ENCODE data around the gene OSBP2.

The OSBP2 gene

GRCh38 chr22:30753701-30754100 lies 59.0 kb downstream of the OSBP2 start:
- no peak for ATAC-seq
- TF ChIP-seq TSHZ2 (CRISPR knock-in tag; IDR thresholded peaks at IDR 0.05) = no peak
- TF ChIP-seq ZNF8 (CRISPR knock-in tag; IDR thresholded peaks at IDR 0.05) = no peak
- TF ChIP-seq ISL1 (CRISPR knock-in tag; IDR thresholded peaks at IDR 0.05) = no peak
- TF ChIP-seq RARB (CRISPR knock-in tag; IDR thresholded peaks at IDR 0.05) = no peak
- no peak for TF ChIP-seq PPARA (CRISPR knock-in tag; IDR thresholded peaks at IDR 0.05; ENCODE audit: borderline replicate concordance)
- TF ChIP-seq, protein P1, sequence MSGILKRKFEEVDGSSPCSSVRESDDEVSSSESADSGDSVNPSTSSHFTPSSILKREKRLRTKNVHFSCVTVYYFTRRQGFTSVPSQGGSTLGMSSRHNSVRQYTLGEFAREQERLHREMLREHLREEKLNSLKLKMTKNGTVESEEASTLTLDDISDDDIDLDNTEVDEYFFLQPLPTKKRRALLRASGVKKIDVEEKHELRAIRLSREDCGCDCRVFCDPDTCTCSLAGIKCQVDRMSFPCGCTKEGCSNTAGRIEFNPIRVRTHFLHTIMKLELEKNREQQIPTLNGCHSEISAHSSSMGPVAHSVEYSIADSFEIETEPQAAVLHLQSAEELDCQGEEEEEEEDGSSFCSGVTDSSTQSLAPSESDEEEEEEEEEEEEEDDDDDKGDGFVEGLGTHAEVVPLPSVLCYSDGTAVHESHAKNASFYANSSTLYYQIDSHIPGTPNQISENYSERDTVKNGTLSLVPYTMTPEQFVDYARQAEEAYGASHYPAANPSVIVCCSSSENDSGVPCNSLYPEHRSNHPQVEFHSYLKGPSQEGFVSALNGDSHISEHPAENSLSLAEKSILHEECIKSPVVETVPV (CRISPR knock-in tag; IDR thresholded peaks at IDR 0.05) = no peak
- TF ChIP-seq PATZ1 (CRISPR knock-in tag; IDR thresholded peaks at IDR 0.05; ENCODE audit: borderline replicate concordance) = no peak
- no peak for TF ChIP-seq CREB5 (CRISPR knock-in tag; IDR thresholded peaks at IDR 0.05; ENCODE audit: low read depth)
- no peak for TF ChIP-seq OSR1 (CRISPR knock-in tag; IDR thresholded peaks at IDR 0.05)
- no peak for TF ChIP-seq CSDC2 (CRISPR knock-in tag; IDR thresholded peaks at IDR 0.05)
- no peak for TF ChIP-seq ZNF70 (CRISPR knock-in tag; IDR thresholded peaks at IDR 0.05)
- no peak for TF ChIP-seq ZC3H10 (CRISPR knock-in tag; IDR thresholded peaks at IDR 0.05)
- TF ChIP-seq ESRRG (CRISPR knock-in tag; IDR thresholded peaks at IDR 0.05) = no peak
- no peak for TF ChIP-seq ZFP3 (CRISPR knock-in tag; IDR thresholded peaks at IDR 0.05)
- no peak for TF ChIP-seq BACH2 (CRISPR knock-in tag; IDR thresholded peaks at IDR 0.05; ENCODE audit: borderline replicate concordance)
- TF ChIP-seq GLIS3 (CRISPR knock-in tag; IDR thresholded peaks at IDR 0.05) = no peak

- TF ChIP-seq PATZ1 (CRISPR knock-in tag; IDR thresholded peaks at IDR 0.05; ENCODE audit: borderline replicate concordance) (no peak), SNAI2 (CRISPR knock-in tag; IDR thresholded peaks at IDR 0.05) (no peak), CREB5 (CRISPR knock-in tag; IDR thresholded peaks at IDR 0.05; ENCODE audit: low read depth) (no peak), ZC3H10 (CRISPR knock-in tag; IDR thresholded peaks at IDR 0.05) (no peak), GLIS3 (CRISPR knock-in tag; IDR thresholded peaks at IDR 0.05) (no peak), CSDC2 (CRISPR knock-in tag; IDR thresholded peaks at IDR 0.05) (no peak), PPARA (CRISPR knock-in tag; IDR thresholded peaks at IDR 0.05; ENCODE audit: borderline replicate concordance) (no peak), ZFP3 (CRISPR knock-in tag; IDR thresholded peaks at IDR 0.05) (no peak), ZNF70 (CRISPR knock-in tag; IDR thresholded peaks at IDR 0.05) (no peak), ESRRG (CRISPR knock-in tag; IDR thresholded peaks at IDR 0.05) (no peak), ARNTL (CRISPR knock-in tag; IDR thresholded peaks at IDR 0.05; ENCODE audit: borderline replicate concordance, low read depth) (no peak)
- TF ChIP-seq, protein P1 (CRISPR knock-in tag; IDR thresholded peaks at IDR 0.05) = no peak
- no peak for ATAC-seq
These were observed 59.8 kb downstream of the OSBP2 start for GRCh38 chr22:30754521-30754920.

Data from SK-N-SH treated with all-trans-retinoic acid at 6 μM for 48 hours (cell line).